Thymus (tissue), 11 donors: ENCODE data around the gene GRIK4. TPM values are rescaled to one million over a fixed set of nuclear protein-coding genes. Genes with fewer than 3 reads are reported as not detected.

Experiments
- DNase-seq, 9 donors: peaks; one replicate each; pipeline ENCODE4 v3.0.0-alpha.2; 2013; ENCODE audit warnings: low spot score in 9 of 9, low read depth in 6 of 9, missing footprints in 1 of 9
- H3K27ac ChIP-seq, 2 donors: one replicate each; pipeline ENCODE4 v1.5.1; 2013; ENCODE audit warnings: control low read depth in 1 of 2, low read depth in 1 of 2, low read length in 1 of 2, mild to moderate bottlenecking in 1 of 2, moderate library complexity in 1 of 2
- H3K27me3 ChIP-seq, 2 donors: one replicate each; pipeline ENCODE4 v1.5.1; 2013; ENCODE audit warnings: low read length in 1 of 2; ENCODE audit not compliant: control insufficient read depth in 2 of 2, insufficient read depth in 1 of 2
- H3K36me3 ChIP-seq, 2 donors: one replicate each; pipeline ENCODE4 v1.5.1; 2013; ENCODE audit warnings: low read length in 1 of 2, mild to moderate bottlenecking in 1 of 2, moderate library complexity in 1 of 2; ENCODE audit not compliant: control insufficient read depth in 2 of 2, insufficient read depth in 2 of 2
- H3K4me1 ChIP-seq, 2 donors: one replicate each; pipeline ENCODE4 v1.5.1; 2013; ENCODE audit warnings: low read length in 2 of 2; ENCODE audit not compliant: control insufficient read depth in 2 of 2, insufficient read depth in 2 of 2
- H3K4me3 ChIP-seq, 2 donors: one replicate each; pipeline ENCODE4 v1.5.1; 2013; ENCODE audit warnings: low read length in 2 of 2, control low read depth in 1 of 2, mild to moderate bottlenecking in 1 of 2
- H3K9me3 ChIP-seq, 2 donors: one replicate each; pipeline ENCODE4 v1.5.1; 2013; ENCODE audit warnings: low read length in 1 of 2, mild to moderate bottlenecking in 1 of 2; ENCODE audit not compliant: control insufficient read depth in 2 of 2, insufficient read depth in 1 of 2
- WGBS: extraction: QIAGEN DNeasy Blood & Tissue Kit; methylation state at CpG from one replicate; pipeline ENCODE4 v1.1.7; 2013; 5-methylcytosine and 5-hydroxymethylcytosine counted together
- polyA plus RNA-seq: library from polyadenylated mRNA; stranded (reverse); fragments of 200-250 nt; gene quantifications from one replicate; pipeline ENCODE4 v1.2.3, GENCODE V29; 2013
- total RNA-seq: library from RNA; stranded (reverse); fragments of 120-200 nt; gene quantifications from one replicate; pipeline ENCODE4 v1.2.4, GENCODE V29; 2013
- donor health status: healthy.

The GRIK4 gene
- total and polyA plus RNA-seq, 2 donors = 0.11 to 0.19 TPM

- no peaks in the 10 kb centered on the region for H3K9me3 ChIP-seq
- 84% methylated on average over 14 of the region's 14 CpGs for WGBS
- no peaks in the 10 kb centered on the region for H3K36me3 ChIP-seq
- H3K27ac ChIP-seq = no peak overlapping the region
- DNase-seq = no peak
- no peak overlapping the region for H3K4me3 ChIP-seq
- no peaks in the 10 kb centered on the region for H3K27me3 ChIP-seq
- H3K4me1 ChIP-seq = peaks cover 0 to 9% of the 10 kb centered on the region in 2 donors
These were observed 232.8 kb downstream of the GRIK4 start for GRCh38 chr11:120744016-120744994.

- H3K4me3 ChIP-seq = no peak overlapping the region
- 55% methylated on average over 3 of the region's 3 CpGs for WGBS
- no peaks in the 10 kb centered on the region for H3K36me3 ChIP-seq
- no peaks in the 10 kb centered on the region for H3K27me3 ChIP-seq
- H3K9me3 ChIP-seq = no peaks in the 10 kb centered on the region
- H3K4me1 ChIP-seq = peaks cover 0 to 9% of the 10 kb centered on the region in 2 donors
- DNase-seq = no peak
- no peak overlapping the region for H3K27ac ChIP-seq
These were observed 234.8 kb downstream of the GRIK4 start for GRCh38 chr11:120746376-120746775.

GRCh38 chr11:120746836-120747609 is 235.5 kb downstream of the GRIK4 start:
- no peak overlapping the region for H3K4me3 ChIP-seq
- DNase-seq = peak in 4 of 9 donors; percentile 3 to 45 (median 10)
- H3K27ac ChIP-seq = no peak overlapping the region
- no peaks in the 10 kb centered on the region for H3K27me3 ChIP-seq
- WGBS = 82% methylated on average over 12 of the region's 12 CpGs
- no peaks in the 10 kb centered on the region for H3K9me3 ChIP-seq
- peaks cover 0 to 9% of the 10 kb centered on the region in 2 donors for H3K4me1 ChIP-seq
- no peaks in the 10 kb centered on the region for H3K36me3 ChIP-seq

GRCh38 chr11:120747850-120748814 is 236.6 kb downstream of the GRIK4 start:
- WGBS = 67% methylated on average over 12 of the region's 12 CpGs
- DNase-seq = no peak
- H3K27me3 ChIP-seq = no peaks in the 10 kb centered on the region
- peaks cover 0 to 9% of the 10 kb centered on the region in 2 donors for H3K4me1 ChIP-seq
- no peaks in the 10 kb centered on the region for H3K36me3 ChIP-seq
- peak overlapping the region; percentile 5 to 33 for H3K27ac ChIP-seq
- H3K4me3 ChIP-seq = no peak overlapping the region
- H3K9me3 ChIP-seq = no peaks in the 10 kb centered on the region

GRCh38 chr11:120749395-120749794 is 237.8 kb downstream of the GRIK4 start:
- WGBS = 82% methylated on average over 4 of the region's 4 CpGs
- DNase-seq = no peak
- H3K27ac ChIP-seq = no peak overlapping the region

GRCh38 chr11:120750647-120751549 is 239.3 kb downstream of the GRIK4 start:
- Histone ChIP-seq H3K27me3 (no peaks in the 10 kb centered on the region), H3K4me3 (no peak overlapping the region), H3K9me3 (no peaks in the 10 kb centered on the region), H3K36me3 (no peaks in the 10 kb centered on the region), H3K4me1 (peaks cover 0 to 9% of the 10 kb centered on the region in 2 donors), H3K27ac (no peak overlapping the region)
- DNase-seq = no peak
- 77% methylated on average over 12 of the region's 12 CpGs for WGBS

More at GRCh38 chr11:120749395-120749794, 237.8 kb downstream of the GRIK4 start:
- H3K4me1 ChIP-seq = peaks cover 0 to 9% of the 10 kb centered on the region in 2 donors
- H3K4me3 ChIP-seq = no peak overlapping the region
- H3K36me3 ChIP-seq = no peaks in the 10 kb centered on the region
- no peaks in the 10 kb centered on the region for H3K9me3 ChIP-seq
- no peaks in the 10 kb centered on the region for H3K27me3 ChIP-seq

- Histone ChIP-seq H3K4me1 (peaks cover 0 to 9% of the 10 kb centered on the region in 2 donors), H3K27ac (no peak overlapping the region), H3K36me3 (no peaks in the 10 kb centered on the region), H3K4me3 (no peak overlapping the region), H3K27me3 (no peaks in the 10 kb centered on the region), H3K9me3 (no peaks in the 10 kb centered on the region)
- DNase-seq = no peak
- WGBS = 76% methylated on average over 9 of the region's 9 CpGs
These were observed 240.0 kb downstream of the GRIK4 start for GRCh38 chr11:120751550-120751949.

GRCh38 chr11:120752668-120753067 is 241.1 kb downstream of the GRIK4 start:
- no peaks in the 10 kb centered on the region for H3K27me3 ChIP-seq
- H3K4me3 ChIP-seq = no peak overlapping the region
- H3K36me3 ChIP-seq = no peaks in the 10 kb centered on the region
- peaks cover 0 to 9% of the 10 kb centered on the region in 2 donors for H3K4me1 ChIP-seq
- no peak overlapping the region for H3K27ac ChIP-seq
- DNase-seq = no peak
- H3K9me3 ChIP-seq = no peaks in the 10 kb centered on the region
- WGBS = 92% methylated on average over 7 of the region's 7 CpGs
